GM18498 (cell line): ENCODE results near the gene OR4M1.
"Not testable (repeated sequence)": the region's sequence is repeated elsewhere in the genome, so short reads cannot be mapped to it uniquely, and the experiment has no call there.

Experiments
- ATAC-seq: cut with Tn5 transposase; IDR thresholded peaks from one replicate; pipeline ENCODE4 v1.9.1; 2021; ENCODE audit warnings: mild to moderate bottlenecking, moderate library complexity; ENCODE audit not compliant: unreplicated experiment

OR4M1 gene

GRCh38 chr14:19773204-19773603 is at the start of gene OR4M1:
TSS of gene OR4M1 (plus strand) at chr14:19773504. CDS start at chr14:19780323, 6,819 bp downstream.
- ATAC-seq = not testable (repeated sequence)

- no peak for ATAC-seq
Measured at GRCh38 chr14:19729359-19729758, 43.9 kb upstream of the OR4M1 start.

- ATAC-seq = no peak
Measured at GRCh38 chr14:19729763-19730162, 43.5 kb upstream of the OR4M1 start.

GRCh38 chr14:19733893-19734292 is 39.4 kb upstream of the OR4M1 start:
- ATAC-seq = not testable (repeated sequence)

GRCh38 chr14:19743256-19743655 is 30.0 kb upstream of the OR4M1 start, which contains the start of gene OR4Q3:
TSS of gene OR4Q3 (plus strand) at chr14:19743571.
- ATAC-seq = no peak

- not testable (repeated sequence) for ATAC-seq
Measured at GRCh38 chr14:19752316-19752715, 21.0 kb upstream of the OR4M1 start.

GRCh38 chr14:19754172-19754571 is 19.1 kb upstream of the OR4M1 start:
- no peak for ATAC-seq

GRCh38 chr14:19771491-19771890 is 1.8 kb upstream of the OR4M1 start:
- ATAC-seq = peak; percentile 14

GRCh38 chr14:19771895-19772430 is 1.3 kb upstream of the OR4M1 start:
- ATAC-seq = peak; percentile 58

- ATAC-seq = peak; percentile 75
Measured at GRCh38 chr14:19772454-19772853, 850 bp upstream of the OR4M1 start.

- ATAC-seq = no peak
Measured at GRCh38 chr14:19775587-19775986, 2.3 kb downstream of the OR4M1 start.

GRCh38 chr14:19785848-19786247 is 12.5 kb downstream of the OR4M1 start:
- ATAC-seq = not testable (repeated sequence)

- not testable (repeated sequence) for ATAC-seq
Measured at GRCh38 chr14:19787318-19787717, 14.0 kb downstream of the OR4M1 start.

GRCh38 chr14:19788150-19788549 is 14.8 kb downstream of the OR4M1 start:
- not testable (repeated sequence) for ATAC-seq

- ATAC-seq = not testable (repeated sequence)
Measured at GRCh38 chr14:19796520-19797108, 23.3 kb downstream of the OR4M1 start.

- ATAC-seq = no peak
Measured at GRCh38 chr14:19799880-19800279, 26.6 kb downstream of the OR4M1 start.

- ATAC-seq = no peak
Measured at GRCh38 chr14:19800282-19801117, 27.2 kb downstream of the OR4M1 start.

- no peak for ATAC-seq
Measured at GRCh38 chr14:19801118-19801464, 27.8 kb downstream of the OR4M1 start.

GRCh38 chr14:19803470-19803869 is 30.2 kb downstream of the OR4M1 start, which contains the start of gene OR4N2:
TSS of gene OR4N2 (plus strand) at chr14:19803770. CDS start at chr14:19827449, 23,679 bp downstream.
- ATAC-seq = not testable (repeated sequence)

GRCh38 chr14:19813171-19813920 is 40.0 kb downstream of the OR4M1 start:
- not testable (repeated sequence) for ATAC-seq

GRCh38 chr14:19819879-19820278 is 46.6 kb downstream of the OR4M1 start:
- not testable (repeated sequence) for ATAC-seq
